Globus pallidus (tissue), 1 donor: Measurements from ENCODE around the gene PRMT7.

Experiments
- DNase-seq: peaks from one replicate; pipeline ENCODE4 v3.0.0-alpha.2; 2015; ENCODE audit warnings: low spot score

The PRMT7 gene

DNA sequence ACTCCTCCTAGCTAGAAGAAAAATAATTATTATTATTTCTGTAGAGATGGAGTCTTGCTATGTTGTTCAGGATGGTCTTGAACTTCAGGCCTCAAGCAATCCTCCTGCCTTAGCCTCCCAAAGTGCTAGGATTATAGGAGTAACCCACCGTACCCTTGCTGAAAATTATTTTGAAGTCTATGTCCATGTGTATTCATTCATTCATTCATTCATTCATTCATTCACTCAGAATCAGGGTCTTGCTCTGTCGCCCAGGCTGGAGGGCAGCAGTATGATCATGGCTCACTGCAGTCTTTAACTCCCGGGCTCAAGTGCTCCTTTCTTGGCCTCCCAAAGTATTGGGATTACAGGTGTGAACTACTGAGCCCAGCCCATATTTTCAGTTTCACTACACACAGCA is 4.2 kb upstream of the PRMT7 start:
- DNase-seq: no peak

DNA sequence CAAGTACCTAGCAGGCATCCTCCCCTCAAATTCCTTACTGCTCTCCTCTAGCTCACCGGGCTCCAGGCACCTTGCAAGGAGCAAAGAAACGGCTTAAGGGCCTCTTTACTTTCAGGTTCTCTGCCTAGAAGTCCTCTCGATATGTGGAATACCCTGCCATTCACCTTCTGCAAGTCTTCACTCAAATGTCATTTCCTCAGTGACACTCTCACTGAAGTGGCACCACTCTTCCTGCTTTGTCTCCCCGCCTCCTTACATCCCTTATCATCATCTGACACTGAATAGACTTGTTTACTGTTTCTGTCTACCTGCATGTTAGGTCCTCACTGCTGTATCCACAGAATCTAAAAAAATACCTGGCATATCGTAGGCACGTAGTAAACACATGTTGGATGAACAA is 1.0 kb upstream of the PRMT7 start:
- DNase-seq: no peak

DNA sequence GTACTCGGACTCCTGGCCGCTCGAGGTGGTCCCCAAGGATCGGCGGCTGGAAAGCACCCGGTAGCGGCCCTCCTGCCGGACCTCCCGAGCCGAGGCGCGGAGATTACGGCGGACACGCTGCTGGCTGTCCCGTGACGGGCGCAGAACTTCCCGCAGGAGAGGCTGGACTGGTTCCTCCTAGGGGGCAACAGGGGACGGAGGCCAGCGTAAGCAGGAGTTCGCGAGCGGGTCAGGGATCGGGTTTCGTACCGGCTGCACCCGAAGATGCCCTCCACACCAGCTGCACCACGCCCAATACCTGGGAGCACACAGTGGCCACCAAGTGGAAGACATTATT is 414 bp upstream of the PRMT7 start:
- no peak for DNase-seq

DNA sequence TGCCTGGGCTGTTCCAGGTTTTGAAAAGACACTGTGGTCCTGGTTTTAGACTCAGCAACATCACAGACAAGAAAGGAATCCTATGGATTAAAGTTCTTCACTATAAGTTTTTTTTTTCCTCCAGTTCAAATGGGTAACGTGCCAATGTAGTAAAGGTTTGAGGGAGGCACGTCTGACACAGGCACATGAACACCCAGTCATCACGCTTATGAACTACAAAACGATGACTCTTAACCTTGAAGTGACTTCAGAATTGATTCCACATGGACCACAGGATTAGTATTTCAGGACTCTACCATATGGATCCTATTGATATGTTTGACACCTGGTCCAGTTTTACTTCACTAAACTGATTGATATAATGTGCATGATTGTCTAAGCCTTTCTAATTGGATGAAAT is 2.3 kb downstream of the PRMT7 start:
- DNase-seq: no peak

DNA sequence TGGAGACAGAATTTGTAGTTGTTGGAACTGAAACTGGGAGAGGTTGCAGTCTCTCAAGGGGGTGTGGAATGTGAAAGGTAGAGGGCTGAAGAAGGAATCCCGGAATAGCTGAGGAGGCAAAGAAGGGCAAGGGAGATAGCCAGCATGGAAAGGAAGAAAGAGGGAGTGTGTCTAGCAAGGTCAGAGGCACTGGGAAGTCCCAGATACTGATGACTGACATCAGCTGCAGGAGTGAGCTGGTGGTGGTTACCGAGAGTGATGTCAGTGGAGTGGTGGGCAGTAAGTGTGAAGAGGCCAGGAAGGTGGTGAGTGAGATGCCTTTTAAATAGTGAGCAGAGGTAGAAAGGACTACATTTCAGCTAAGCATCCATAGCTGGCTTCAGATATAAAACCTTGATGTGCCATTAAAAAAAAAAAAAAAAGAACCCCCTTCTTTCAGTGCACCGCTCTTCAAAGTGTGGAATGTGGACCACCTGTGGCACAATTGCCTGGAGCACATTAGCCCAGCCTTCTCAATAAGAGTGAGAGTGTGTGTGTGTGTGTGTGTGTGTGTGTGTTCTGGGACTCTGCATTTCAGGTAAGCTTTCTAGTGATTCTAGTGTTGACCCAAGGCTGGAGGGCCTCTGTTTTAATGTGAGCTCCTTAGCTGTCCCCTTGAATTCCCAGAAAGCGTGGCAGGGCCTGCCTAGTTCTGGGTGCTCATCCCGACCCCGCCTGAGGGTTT is 8.5 kb downstream of the PRMT7 start:
- DNase-seq: no peak

DNA sequence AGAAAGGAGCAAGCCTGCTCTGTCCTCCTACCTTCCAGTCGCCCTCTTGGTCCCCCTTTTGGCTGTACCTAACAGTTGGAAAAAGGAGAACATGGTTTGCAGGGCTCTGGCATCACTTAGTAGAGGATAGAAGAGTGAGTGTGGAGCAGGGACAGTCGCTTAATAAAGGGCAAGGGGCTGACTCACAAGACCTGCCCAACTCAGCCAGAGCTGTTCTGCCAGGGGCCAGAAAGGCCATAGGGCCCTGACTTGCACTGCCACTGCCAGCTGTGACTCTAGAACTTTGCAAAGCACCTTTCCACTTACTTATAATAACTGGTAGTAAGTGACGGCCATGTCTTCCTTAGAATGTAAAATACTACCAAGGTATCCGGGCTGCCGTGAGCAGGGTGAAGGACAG is 13.5 kb downstream of the PRMT7 start:
- no peak for DNase-seq

DNA sequence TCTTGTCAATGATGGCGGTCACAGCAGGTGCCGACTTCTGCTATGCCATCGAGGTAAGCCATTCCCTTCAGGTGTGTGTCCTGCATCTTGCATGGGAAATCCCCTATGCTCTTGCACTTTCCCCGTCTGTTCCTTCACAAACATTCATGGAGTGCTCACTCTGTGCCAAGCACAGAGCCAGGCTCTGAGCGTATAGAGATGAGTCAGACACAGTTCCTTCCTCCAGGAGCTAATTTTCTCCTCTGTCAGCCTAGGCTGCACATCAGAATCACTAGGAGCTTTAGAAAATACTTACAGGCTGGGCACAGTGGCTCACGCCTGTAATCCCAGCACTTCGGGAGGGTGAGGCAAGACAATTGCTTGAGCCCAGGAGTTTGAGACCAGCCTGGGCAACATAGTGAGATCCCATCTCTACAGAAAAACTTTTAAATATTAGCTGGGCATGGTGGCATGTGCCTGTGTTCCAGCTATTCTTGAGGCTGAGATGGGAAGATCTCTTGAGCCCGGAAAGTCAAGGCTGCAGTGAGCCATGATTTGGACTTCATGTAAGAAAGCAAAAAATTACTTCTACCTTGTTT is 14.1 kb downstream of the PRMT7 start:
- DNase-seq: no peak

DNA sequence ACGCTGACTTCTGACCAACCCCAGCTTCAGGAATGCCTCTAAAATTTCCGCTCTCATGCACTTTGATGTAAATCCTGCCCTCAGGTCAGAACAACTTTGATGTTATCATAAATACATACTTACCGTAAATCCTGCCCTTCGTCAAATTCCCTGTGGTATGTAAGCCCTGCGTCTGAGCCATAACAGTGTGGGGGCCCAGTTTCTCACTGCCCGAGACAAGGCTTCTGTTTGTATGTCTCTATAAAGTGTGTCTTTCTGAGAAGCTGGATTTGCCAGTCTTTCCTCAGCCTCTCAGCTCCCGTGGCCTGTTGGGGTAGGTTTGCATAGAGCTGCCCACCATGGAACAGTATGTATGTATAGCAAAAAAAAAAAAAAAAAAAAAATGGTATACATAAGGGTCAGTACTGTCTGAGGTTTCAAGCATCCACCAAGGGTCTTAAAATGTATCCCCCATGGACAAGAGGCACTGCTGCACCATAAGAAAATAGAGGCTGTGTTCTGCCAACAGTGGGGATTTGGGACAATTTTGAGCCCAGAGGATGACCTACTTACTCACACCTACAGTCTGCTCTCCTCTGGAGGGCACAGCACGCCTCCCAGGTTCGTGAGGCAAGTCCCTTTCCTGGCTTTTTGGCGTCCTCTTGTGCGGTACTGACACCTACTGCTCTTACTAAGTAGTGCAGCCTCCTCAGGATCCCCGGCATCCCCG is 17.5 kb downstream of the PRMT7 start:
- DNase-seq: peak; percentile 84

DNA sequence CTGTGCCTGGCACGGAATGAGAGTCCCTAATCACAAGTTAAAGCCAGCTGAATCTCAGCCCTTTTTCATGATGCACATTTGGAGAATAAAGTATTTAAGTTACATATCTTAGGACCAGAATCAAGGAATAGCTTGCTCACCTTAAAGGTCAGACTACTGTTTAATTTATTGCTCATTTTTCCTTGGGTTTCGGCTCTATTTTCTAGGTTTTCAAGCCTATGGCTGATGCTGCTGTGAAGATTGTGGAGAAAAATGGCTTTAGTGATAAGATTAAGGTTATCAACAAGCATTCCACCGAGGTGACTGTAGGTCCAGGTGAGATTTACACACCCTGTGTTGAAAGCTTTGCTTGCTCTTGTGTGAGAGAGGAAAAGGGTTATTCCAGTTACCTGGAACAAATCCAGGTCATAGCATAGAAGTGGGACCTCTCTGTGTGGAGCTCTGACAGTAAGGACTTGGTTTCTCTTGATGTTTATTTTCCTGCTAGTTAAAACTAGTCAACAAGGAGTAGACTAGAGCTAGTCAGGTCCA is 18.1 kb downstream of the PRMT7 start:
- peak; percentile 13 for DNase-seq

DNA sequence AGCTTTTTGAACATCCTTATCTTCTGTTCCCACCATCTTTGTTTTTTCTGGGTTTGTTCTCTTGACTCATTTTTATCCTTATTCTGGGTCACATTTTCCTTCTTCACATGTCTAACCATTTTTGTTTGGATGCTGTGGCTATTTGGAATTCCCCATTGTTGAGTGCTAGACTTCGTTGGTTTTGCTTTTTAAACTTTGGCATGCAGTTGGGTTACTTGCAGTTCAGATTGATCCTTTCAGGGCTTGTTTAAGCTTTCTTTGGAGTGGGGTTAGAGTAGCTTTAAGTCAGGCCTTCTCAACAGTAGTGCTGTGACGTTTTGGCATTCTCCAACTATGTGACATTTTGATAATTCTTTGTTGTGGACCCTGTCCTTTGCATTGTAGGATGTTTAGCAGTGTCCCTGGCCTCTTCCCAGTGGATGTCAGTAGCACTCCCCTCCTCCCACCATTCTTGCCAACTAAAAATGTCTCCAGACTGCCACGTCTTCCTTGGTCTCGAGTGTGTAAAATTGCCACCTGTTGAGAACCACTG is 21.1 kb downstream of the PRMT7 start:
- DNase-seq: no peak

DNA sequence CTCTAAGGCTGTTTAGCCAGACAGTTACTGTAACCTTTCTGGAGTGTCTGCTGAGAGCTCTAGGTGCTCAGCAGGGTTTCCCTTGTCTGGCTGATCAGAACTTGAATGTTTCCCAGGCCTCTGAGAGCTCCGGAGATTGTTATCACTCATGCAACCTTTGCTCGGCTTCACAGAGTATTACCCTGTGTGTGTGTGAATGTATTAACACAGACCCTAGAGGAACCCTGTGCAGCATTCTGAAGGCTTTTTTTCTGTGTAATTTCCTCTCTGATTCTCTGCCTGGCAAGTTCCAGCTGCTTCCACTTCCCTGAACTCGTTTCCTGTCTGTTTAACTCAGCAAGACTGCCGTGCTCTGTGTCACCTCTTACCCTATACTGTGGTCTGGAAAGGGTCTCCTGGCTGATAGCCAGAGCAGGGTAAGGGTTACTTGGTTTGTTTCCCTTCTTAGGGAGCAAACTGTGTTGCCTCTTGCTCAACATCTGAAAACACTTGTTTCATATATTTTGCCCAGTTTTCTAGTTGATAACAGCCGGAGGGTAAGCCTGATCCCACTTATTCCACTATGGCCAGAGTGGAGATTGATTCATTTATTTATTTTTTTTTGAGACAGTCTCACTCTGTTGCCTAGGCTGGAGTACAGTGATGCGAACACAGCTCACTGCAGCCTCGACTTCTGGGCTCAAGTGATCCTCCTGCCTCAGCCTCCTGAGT is 21.7 kb downstream of the PRMT7 start:
- DNase-seq: peak; percentile 63

DNA sequence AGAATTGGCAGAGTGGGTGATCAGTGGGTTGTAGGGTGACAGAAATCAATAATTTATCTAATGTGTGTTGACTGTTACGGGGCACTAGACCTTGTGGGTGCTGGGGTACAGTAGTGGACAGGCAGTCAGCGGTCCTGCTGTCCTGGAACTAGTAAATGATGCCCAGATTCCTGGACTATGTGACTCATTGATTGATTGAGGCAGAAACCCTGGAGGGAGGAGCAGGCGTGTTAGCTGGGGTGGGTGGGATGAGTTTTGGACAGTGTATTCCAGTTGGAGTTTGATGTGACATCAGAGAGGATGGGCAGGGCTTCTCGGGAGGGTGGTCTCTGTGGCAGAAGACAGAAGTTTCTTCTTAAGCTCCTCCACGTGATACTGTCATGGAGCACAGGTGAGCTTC is 24.4 kb downstream of the PRMT7 start:
- no peak for DNase-seq

DNA sequence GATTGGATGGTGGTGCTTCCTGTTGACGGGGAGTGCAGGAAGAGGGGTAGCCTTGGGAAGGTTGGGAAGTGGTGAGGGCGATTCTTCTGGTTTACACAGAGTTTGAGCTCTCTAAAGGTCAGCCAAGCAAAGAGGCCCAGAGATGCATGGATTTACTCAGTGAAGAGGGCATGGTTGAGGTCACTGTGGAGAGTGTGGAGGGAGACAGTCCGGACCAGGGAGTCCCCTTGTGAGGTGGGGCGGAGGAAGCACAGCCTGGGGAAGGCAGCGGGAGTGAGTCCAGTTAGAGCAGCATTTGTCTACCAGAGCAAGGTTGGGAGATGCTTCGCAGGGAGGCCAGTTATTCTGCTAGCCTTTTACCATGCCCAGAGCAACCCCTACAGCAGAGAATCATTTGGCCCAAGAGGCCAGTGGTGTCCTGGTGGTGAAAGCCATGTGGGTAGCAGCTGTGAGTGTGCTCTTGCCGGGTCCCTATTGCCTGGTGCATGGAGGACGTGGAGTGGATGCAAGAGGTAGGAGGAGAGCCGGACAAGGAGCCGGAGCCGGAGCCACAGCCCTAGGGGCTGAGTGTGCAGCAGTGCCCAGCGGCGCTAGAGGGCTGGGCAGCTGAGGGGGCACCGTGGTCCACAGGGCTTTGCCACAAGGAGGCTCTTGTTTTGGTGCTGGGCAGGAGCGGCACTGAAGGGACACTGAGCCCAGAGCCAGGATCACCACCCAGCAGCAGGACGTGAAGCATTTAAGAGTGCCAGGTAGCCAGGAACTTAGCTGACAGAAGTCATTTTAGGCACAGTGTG is 27.7 kb downstream of the PRMT7 start:
- no peak for DNase-seq

DNA sequence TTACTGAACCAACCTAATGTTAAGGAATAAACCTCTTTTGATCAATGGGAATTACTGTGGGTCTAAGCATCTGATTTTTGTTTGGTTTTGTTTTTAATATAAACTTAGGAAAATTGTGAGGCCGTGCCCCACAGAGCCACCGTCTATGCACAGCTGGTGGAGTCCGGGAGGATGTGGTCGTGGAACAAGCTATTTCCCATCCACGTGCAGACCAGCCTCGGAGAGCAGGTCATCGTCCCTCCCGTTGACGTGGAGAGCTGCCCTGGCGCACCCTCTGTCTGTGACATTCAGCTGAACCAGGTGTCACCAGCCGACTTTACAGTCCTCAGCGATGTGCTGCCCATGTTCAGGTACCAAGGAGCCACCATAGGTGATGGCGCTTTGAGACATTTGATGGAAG is 28.4 kb downstream of the PRMT7 start:
- no peak for DNase-seq

DNA sequence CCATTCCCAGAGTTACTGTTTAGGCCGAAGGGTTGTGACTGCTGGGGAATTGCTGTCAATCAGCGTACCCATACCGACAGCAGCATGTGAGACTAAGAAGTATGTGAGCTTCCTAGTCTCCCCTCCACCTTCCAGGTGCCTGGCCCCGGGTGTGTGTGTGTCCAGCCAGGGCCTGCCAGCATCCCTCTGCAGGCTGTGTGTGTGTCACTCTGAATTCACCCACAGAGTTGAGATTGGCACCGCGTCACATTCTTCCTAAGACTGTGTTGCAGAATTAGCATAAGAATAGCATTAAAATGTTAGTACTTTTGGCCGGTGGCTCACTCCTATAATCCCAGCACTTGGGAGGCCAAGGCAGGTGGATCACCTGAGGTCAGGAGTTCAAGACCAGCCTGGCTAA is 31.8 kb downstream of the PRMT7 start:
- DNase-seq: no peak

DNA sequence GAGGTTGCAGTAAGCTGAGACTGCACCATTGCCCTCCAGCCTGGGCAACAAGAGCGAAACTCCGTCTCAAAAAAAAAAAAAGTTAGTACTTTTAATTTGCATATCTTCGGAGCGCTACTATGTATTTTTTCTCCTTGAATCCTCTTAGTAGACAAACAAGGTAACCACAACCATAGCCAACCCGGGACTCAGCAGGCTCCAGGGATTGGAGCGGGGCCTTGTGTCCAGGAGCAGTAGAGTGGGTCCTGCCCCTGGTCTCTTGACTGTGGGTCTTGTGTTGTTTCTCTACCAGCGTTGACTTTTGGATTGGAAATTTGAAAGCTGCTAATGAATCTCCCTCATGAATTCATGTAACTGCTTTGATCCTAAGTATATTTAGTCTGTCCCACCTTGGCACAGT is 32.3 kb downstream of the PRMT7 start:
- no peak for DNase-seq

DNA sequence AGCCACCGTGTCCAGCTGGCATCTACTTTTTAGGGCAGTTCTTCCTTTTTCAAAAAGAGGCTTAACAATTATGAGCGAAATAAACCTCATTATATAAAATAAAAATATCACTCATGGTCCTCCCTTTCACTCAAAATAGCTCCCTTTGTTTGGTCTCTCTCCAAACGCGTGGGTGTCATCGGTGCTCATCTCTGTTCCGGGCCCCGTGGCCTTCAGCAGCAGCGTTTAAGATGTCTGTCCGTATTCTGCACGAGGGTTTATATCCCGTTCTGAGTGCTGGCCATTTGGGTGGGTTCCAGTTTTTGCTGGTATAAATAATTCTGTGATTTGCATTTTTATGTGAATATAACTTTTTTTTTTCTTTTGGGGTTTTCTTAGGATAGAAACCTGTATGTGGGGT is 33.4 kb downstream of the PRMT7 start:
- DNase-seq: no peak

DNA sequence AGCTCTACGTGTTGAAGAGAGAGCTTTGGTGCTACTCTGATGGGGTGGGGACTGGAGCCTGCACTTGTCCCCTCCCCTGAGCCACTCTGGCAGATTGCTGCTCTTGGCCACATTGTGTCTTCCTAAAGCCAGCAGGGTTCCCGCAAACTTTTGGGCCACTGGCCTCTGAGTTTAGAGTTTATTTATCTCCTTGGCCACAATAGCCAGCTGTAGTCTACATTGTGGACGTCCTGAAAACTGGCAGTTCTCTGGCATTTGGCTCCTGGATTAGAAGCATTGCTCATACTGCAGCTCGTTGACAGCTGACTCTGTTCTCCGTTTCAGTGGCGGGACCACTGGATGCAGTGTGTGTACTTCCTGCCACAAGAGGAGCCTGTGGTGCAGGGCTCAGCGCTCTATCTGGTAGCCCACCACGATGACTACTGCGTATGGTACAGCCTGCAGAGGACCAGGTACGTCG is 34.6 kb downstream of the PRMT7 start:
- DNase-seq: no peak

DNA sequence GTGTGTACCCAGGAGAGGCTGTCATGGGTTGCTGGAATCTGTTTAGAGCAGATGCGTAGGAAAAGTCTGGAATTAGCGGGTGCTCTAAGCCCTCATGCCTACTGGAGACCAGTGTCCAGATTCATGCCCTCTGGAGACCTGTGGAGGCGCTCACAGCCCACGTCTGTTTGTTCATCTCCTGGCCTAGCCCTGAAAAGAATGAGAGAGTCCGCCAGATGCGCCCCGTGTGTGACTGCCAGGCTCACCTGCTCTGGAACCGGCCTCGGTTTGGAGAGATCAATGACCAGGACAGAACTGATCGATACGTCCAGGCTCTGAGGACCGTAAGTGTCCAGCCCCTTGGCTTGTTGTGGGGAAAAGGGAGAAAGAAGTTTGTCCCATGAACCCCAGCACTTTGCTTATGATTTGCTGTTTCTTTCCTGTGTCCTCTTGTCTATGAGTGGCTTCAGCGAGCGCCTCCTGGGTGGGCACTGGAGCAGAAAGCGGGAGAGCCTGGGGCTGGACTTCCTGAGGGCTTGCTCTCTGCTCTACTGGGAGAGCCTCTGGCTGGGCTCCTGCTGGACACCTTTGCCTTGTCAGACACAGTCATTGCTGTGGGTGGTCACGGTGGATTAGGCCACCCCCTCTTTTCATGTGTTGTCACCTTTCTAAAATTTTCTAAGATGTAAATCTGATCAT is 35.3 kb downstream of the PRMT7 start:
- DNase-seq: no peak

DNA sequence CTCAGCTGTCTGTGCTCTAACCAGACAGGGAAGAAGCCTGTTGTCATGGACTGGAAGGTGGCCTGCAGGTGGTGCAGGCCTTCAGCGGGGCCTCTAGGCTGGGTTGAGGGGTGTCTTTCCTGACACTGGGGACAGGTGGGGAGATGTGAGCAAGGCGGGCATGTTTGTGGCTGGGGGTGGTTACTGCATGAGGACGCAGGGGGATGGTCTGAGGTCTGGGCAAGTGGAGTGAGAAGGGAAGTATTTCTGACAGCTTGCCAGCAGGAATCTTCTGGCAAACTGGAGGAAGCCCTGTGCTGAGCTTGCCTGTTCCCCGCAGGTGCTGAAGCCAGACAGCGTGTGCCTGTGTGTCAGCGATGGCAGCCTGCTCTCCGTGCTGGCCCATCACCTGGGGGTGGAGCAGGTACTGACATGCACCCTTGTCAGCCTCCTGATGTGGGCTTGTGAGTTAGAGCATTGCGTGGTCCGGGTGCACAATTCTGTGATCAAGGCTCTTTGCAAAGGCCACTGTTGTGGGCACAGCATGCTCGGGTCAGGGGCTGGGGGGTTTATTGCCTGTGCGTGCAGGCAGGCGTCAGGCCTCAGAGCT is 36.2 kb downstream of the PRMT7 start:
- no peak for DNase-seq

DNA sequence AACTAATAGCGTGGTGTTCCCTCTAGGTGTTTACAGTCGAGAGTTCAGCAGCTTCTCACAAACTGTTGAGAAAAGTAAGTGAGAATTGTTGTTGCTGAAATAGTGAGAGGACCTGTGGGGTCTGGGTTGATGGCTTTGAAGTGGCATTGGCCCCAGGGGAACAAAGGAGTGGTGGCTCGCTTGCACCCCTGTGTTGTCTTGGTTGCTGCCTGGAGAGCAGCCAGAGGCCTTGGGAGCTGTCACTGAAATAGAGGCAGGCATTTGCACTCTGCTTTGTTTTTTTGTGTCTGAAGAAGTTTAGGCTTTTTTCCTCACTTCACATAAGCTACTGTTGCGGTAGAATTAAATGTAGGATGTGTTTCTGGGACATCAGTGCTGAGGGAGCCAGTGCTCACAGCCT is 36.8 kb downstream of the PRMT7 start:
- no peak for DNase-seq
